Activated CD4-positive, alpha-beta memory T cell treated with anti-CD3 and anti-CD28 coated beads for 36 hours (primary cell): ENCODE data around the gene ADAMTSL5. TPM values are rescaled to one million over a fixed set of nuclear protein-coding genes. Genes with fewer than 3 reads are reported as not detected.
"Not testable (repeated sequence)": the region's sequence is repeated elsewhere in the genome, so short reads cannot be mapped to it uniquely, and the experiment has no call there.

ENCODE experiments used
- CTCF ChIA-PET: fragments of 350-600 bp; sonication (Branson Sonifier 250); formaldehyde crosslinking; loops from one replicate; lab custom pipeline; 2021; ENCODE audit warnings: antibody characterized with exemption, inconsistent platforms; lab: Charles Lee
- POLR2A ChIA-PET: fragments of 350-600 bp; sonication (Branson Sonifier 250); formaldehyde crosslinking; loops from one replicate; lab custom pipeline; 2021; ENCODE audit warnings: antibody characterized with exemption; lab: Charles Lee
- DNase-seq: peaks from one replicate; pipeline ENCODE4 v3.0.0-alpha.2; 2020
- H3K27ac Mint-ChIP-seq: one replicate; pipeline ENCODE4 v1.8.0; 2021; ENCODE audit warnings: mixed read lengths
- H3K27me3 Mint-ChIP-seq: one replicate; pipeline ENCODE4 v1.8.0; 2021; ENCODE audit warnings: mixed read lengths
- H3K36me3 Mint-ChIP-seq: one replicate; pipeline ENCODE4 v1.8.0; 2021; ENCODE audit warnings: mixed read lengths
- H3K4me1 Mint-ChIP-seq: one replicate; pipeline ENCODE4 v1.8.0; 2021; ENCODE audit warnings: low read depth, mixed read lengths
- H3K4me3 Mint-ChIP-seq: one replicate; pipeline ENCODE4 v1.8.0; 2021; ENCODE audit warnings: mild to moderate bottlenecking, mixed read lengths
- H3K9me3 Mint-ChIP-seq: one replicate; pipeline ENCODE4 v1.8.0; 2021; ENCODE audit warnings: mixed read lengths
- intact Hi-C: fragments of 100-400 bp; cut with micrococcal nuclease; formaldehyde crosslinking; loops from one replicate; pipeline ENCODE4 v1.15.1; 2023
- total RNA-seq, 2 experiments: library from RNA; stranded (reverse); gene quantifications; one replicate each; pipeline ENCODE4 v1.2.3, GENCODE V29; 2021

ADAMTSL5 gene
- total RNA-seq, 2 experiments from 2014 or later, result 1.9 to 3.7 TPM

DNA sequence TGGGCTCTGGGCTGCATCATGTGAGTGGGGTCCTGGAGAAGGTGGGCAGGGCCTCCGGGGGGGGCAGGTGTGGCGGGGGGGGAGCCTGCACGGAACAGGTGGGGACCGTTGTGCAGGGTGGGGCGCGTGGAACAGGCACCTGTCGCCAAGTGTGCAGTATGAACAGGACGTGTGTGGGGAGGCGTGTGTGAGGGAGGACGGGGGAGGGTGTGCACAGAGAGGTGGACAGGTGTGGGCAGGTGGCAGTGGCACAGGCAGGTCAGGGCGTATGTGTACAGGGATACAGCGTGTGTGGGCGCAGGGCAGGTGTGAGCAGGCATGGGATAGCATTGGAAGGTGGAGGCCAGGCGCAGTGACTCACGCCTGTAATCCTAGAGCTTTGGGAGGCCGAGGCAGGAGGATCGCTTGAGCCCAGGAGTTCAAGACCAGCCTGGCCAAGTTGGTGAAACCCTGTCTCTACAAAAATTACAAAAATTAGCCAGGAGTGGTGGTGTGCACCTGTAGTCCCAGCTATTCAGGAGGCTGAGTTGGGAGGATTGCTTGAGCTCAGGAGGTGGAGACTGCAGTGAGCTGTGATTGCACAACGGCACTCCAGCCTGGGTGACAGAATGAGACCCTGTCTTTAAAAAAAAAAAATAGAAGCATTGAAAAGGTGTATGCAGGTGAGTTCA, 14.3 kb upstream of the ADAMTSL5 start:
- POLR2A ChIA-PET, result no interaction called here
- no peak overlapping the region for H3K4me3 Mint-ChIP-seq

GRCh38 chr19:1526066-1526778, 13.4 kb upstream of the ADAMTSL5 start:
- Mint-ChIP-seq H3K36me3 (no peaks in the 10 kb centered on the region), H3K27me3 (peaks cover 40% of the 10 kb centered on the region), H3K27ac (no peak overlapping the region), H3K9me3 (no peaks in the 10 kb centered on the region), H3K4me1 (peaks cover 7% of the 10 kb centered on the region), H3K4me3 (no peak overlapping the region)
- intact Hi-C loops, result no loop called here
- CTCF ChIA-PET, result no interaction called here
- POLR2A ChIA-PET, result no interaction called here
- no peak for DNase-seq

More for the DNA sequence above, 14.3 kb upstream of the ADAMTSL5 start:
- CTCF ChIA-PET, result interaction anchor here (0.7 kb wide), 1 partner anchor 310 kb away, joined by 4 read pairs; no protein-coding TSS in a partner anchor
- no peak for DNase-seq
- H3K27me3 Mint-ChIP-seq, result peaks cover 42% of the 10 kb centered on the region
- intact Hi-C loops, result no loop called here
- H3K36me3 Mint-ChIP-seq, result no peaks in the 10 kb centered on the region
- H3K9me3 Mint-ChIP-seq, result no peaks in the 10 kb centered on the region
- H3K4me1 Mint-ChIP-seq, result peaks cover 7% of the 10 kb centered on the region
- H3K27ac Mint-ChIP-seq, result no peak overlapping the region

GRCh38 chr19:1525343-1525742, 12.5 kb upstream of the ADAMTSL5 start:
- Mint-ChIP-seq H3K4me1 (peaks cover 7% of the 10 kb centered on the region), H3K9me3 (no peaks in the 10 kb centered on the region), H3K4me3 (no peak overlapping the region), H3K27ac (no peak overlapping the region), H3K36me3 (no peaks in the 10 kb centered on the region), H3K27me3 (peaks cover 40% of the 10 kb centered on the region)
- ChIA-PET CTCF (no interaction called here), POLR2A (no interaction called here)
- intact Hi-C loops, result no loop called here
- no peak for DNase-seq

DNA sequence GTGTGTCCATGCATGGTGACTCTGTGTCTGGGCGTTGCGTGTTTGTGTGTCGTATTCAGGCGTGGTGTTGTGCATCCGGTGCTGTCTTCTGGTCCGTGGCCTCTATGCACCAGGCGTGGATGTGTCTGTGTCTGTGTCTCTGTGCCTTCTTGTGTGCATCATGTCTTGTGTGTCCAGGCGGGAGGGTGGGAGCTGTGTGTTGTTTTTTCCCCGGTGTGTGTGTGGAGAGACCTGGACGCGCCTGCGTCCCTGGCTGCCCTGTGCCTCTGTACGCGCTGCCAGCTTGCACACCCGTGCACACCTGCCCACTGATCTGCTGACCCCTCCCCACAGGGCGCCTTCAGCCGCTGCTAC, 12.1 kb upstream of the ADAMTSL5 start:
- intact Hi-C loops, result no loop called here
- ChIA-PET POLR2A (no interaction called here), CTCF (no interaction called here)
- Mint-ChIP-seq H3K27ac (no peak overlapping the region), H3K27me3 (peaks cover 38% of the 10 kb centered on the region), H3K4me1 (peaks cover 7% of the 10 kb centered on the region), H3K36me3 (no peaks in the 10 kb centered on the region), H3K4me3 (no peak overlapping the region), H3K9me3 (no peaks in the 10 kb centered on the region)
- DNase-seq, result no peak

- Mint-ChIP-seq H3K27me3 (peaks cover 37% of the 10 kb centered on the region), H3K36me3 (no peaks in the 10 kb centered on the region), H3K4me1 (peaks cover 7% of the 10 kb centered on the region), H3K9me3 (no peaks in the 10 kb centered on the region), H3K27ac (no peak overlapping the region), H3K4me3 (no peak overlapping the region)
- POLR2A ChIA-PET, result no interaction called here
- no peak for DNase-seq
- CTCF ChIA-PET, result no interaction called here
- intact Hi-C loops, result no loop called here
Measured at GRCh38 chr19:1524287-1524971, 11.6 kb upstream of the ADAMTSL5 start.

GRCh38 chr19:1523412-1524286, 10.8 kb upstream of the ADAMTSL5 start, which contains the start of gene PLK5:
TSS of gene PLK5 (plus strand) at chr19:1524077. CDS start at chr19:1526997, 2,920 bp downstream.
- POLR2A ChIA-PET, result no interaction called here
- intact Hi-C loops, result no loop called here
- no peak within 1 kb of the TSS for H3K27ac Mint-ChIP-seq
- H3K36me3 Mint-ChIP-seq, result no peaks in the 10 kb centered on the region
- CTCF ChIA-PET, result no interaction called here
- H3K9me3 Mint-ChIP-seq, result no peaks in the 10 kb centered on the region
- H3K4me3 Mint-ChIP-seq, result no peak within 1 kb of the TSS
- no peak for DNase-seq
- peaks cover 7% of the 10 kb centered on the region for H3K4me1 Mint-ChIP-seq
- H3K27me3 Mint-ChIP-seq, result peaks cover 37% of the 10 kb centered on the region

DNA sequence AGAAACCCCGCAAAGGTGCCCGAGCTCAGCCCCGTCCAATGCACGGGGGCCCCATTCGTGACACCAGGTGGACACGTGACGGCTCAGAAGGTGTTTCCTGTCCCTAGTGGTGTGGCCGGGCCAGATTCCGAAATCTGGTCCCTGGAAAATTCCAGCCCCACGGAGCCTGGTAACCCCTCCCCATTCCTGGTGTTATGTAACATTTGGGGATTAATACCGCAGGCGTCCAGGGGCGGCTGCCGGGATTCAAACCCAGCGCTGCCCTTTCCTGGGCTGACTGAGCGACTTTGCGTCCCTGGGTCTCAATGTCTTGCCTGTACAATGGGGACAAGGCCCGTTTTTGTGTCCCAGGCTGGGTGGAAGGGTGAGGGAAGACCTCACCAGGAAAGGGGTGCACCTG, 10.0 kb upstream of the ADAMTSL5 start:
- H3K27me3 Mint-ChIP-seq, result peaks cover 37% of the 10 kb centered on the region
- no peak overlapping the region for H3K4me3 Mint-ChIP-seq
- ChIA-PET CTCF (interaction anchor here (0.6 kb wide), 1 partner anchor 160 kb away, joined by 3 read pairs; no protein-coding TSS in a partner anchor), POLR2A (no interaction called here)
- intact Hi-C loops, result no loop called here
- no peak for DNase-seq
- H3K4me1 Mint-ChIP-seq, result peaks cover 7% of the 10 kb centered on the region
- no peaks in the 10 kb centered on the region for H3K36me3 Mint-ChIP-seq
- H3K27ac Mint-ChIP-seq, result no peak overlapping the region
- H3K9me3 Mint-ChIP-seq, result no peaks in the 10 kb centered on the region

DNA sequence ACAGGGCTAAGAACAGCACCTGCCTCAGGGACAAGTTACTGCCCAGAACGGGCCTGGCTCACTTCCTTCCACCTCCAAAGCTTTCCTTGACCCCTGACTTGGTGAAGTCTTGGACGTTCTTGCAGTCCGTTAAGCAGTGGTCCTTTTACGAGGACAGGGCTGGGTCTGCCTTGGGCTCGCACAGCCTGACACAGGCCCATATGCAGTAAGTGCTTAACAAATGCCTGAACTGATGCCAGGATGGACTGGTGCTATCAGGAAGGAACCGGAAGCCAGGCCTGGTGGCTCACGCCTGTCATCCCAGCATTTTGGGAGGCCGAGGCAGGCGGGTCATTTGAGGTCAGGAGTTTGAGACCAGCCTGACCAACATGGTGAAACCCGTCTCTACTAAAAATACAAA, 9.2 kb upstream of the ADAMTSL5 start:
- POLR2A ChIA-PET, result no interaction called here
- Mint-ChIP-seq H3K27ac (no peak overlapping the region), H3K4me1 (peaks cover 7% of the 10 kb centered on the region), H3K4me3 (no peak overlapping the region), H3K36me3 (no peaks in the 10 kb centered on the region), H3K9me3 (no peaks in the 10 kb centered on the region), H3K27me3 (peaks cover 30% of the 10 kb centered on the region)
- CTCF ChIA-PET, result interaction anchor here (0.6 to 1.4 kb wide), 2 partner anchors 24 to 161 kb away, joined by 3 to 4 read pairs; no protein-coding TSS in a partner anchor
- intact Hi-C loops, result no loop called here
- no peak for DNase-seq

- CTCF ChIA-PET, result interaction anchor here (1.4 kb wide), 1 partner anchor 24 kb away, joined by 4 read pairs; no protein-coding TSS in a partner anchor
- Mint-ChIP-seq H3K4me3 (no peak overlapping the region), H3K27me3 (peaks cover 29% of the 10 kb centered on the region), H3K4me1 (peaks cover 7% of the 10 kb centered on the region), H3K36me3 (no peaks in the 10 kb centered on the region), H3K27ac (no peak overlapping the region), H3K9me3 (no peaks in the 10 kb centered on the region)
- DNase-seq, result no peak
- POLR2A ChIA-PET, result no interaction called here
- intact Hi-C loops, result no loop called here
Measured at GRCh38 chr19:1521636-1522035, 8.8 kb upstream of the ADAMTSL5 start.

DNA sequence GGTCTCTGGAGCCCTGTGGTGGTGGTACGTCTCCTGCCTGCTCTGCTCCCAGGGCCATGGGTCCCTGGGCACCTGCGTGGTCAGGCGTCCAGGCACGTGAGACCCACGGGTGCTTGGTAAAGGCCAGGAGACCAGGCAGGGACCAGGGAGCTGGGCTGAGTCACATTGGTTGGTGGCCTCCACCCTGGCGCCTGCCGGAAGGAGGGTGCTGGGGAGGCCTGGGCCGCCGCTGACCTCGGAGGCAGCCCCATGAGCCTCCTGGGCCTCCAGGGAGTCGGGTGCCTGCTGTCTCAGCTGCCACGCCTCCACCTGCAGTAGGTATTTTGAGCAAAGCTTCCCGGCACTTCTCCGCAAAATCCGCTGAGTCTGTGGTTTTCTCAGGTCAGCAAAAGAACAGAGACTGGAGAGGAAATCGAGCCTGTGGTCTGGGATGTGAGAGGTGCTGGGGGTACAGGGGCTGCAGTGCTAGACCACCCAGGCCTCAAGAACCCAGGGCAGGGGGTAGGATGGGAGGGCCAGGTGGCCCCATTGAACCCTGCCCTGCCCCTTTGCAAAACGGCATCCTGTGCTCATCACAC, 7.5 kb upstream of the ADAMTSL5 start:
- no peaks in the 10 kb centered on the region for H3K9me3 Mint-ChIP-seq
- CTCF ChIA-PET, result no interaction called here
- H3K27me3 Mint-ChIP-seq, result peaks cover 19% of the 10 kb centered on the region

DNA sequence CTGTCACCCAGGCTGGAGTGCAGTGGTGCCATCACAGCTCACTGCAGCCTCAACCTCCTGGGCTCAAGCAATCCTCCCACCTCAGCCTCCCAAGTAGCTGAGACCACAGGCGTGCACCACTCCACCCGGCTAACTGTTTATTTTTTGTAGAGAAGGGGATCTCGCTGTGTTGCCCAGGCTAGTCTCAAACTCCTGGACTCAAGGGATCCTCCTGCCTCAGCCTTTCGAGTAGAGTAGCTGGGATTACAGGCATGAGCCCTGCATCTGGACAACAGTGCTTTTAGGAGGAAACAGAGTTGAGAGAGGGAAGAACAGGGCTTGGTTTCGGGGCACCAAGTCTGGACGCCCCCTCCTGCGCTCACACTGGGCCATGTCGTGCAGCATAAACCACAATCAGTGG, 7.0 kb upstream of the ADAMTSL5 start:
- intact Hi-C loops, POLR2A ChIA-PET, H3K9me3 Mint-ChIP-seq, H3K36me3 Mint-ChIP-seq, H3K4me1 Mint-ChIP-seq, DNase-seq, H3K4me3 Mint-ChIP-seq, CTCF ChIA-PET, H3K27ac Mint-ChIP-seq: not testable (repeated sequence)
- H3K27me3 Mint-ChIP-seq, result peaks cover 15% of the 10 kb centered on the region

More for the DNA sequence above, 7.5 kb upstream of the ADAMTSL5 start:
- Mint-ChIP-seq H3K36me3 (no peaks in the 10 kb centered on the region), H3K4me1 (peaks cover 7% of the 10 kb centered on the region), H3K4me3 (no peak overlapping the region), H3K27ac (no peak overlapping the region)
- DNase-seq, result no peak
- intact Hi-C loops, result no loop called here
- POLR2A ChIA-PET, result no interaction called here
